HG03571 (cell line): ENCODE measurements around the gene ZC3H14.

Experiments used
- ATAC-seq: cut with Tn5 transposase; IDR thresholded peaks from one replicate; pipeline ENCODE4 v1.9.1; 2021; ENCODE audit not compliant: unreplicated experiment

ZC3H14 gene

GRCh38 chr14:88551094-88551870 lies 11.6 kb upstream of the ZC3H14 start:
- no peak for ATAC-seq

- ATAC-seq: no peak
Observed at GRCh38 chr14:88551980-88552431, 10.8 kb upstream of the ZC3H14 start.

- ATAC-seq: no peak
Observed at GRCh38 chr14:88552876-88553275, 10.0 kb upstream of the ZC3H14 start.

- ATAC-seq: no peak
Observed at GRCh38 chr14:88553886-88554456, 8.9 kb upstream of the ZC3H14 start.

- ATAC-seq: no peak
Observed at GRCh38 chr14:88554457-88555286, 8.2 kb upstream of the ZC3H14 start, which contains the start of gene PTPN21. TSS of gene PTPN21 (minus strand) at chr14:88555007. CDS start at chr14:88550417, 4,590 bp downstream.

GRCh38 chr14:88556581-88556980 lies 6.3 kb upstream of the ZC3H14 start:
- ATAC-seq: no peak

- ATAC-seq: no peak
Observed at GRCh38 chr14:88559852-88560251, 3.0 kb upstream of the ZC3H14 start.

- ATAC-seq: no peak
Observed at GRCh38 chr14:88562532-88562830, 356 bp upstream of the ZC3H14 start.

- ATAC-seq: no peak
Observed at GRCh38 chr14:88563845-88564244, 1.0 kb downstream of the ZC3H14 start.

GRCh38 chr14:88565427-88565826 lies 2.6 kb downstream of the ZC3H14 start:
- no peak for ATAC-seq

GRCh38 chr14:88568196-88568595 lies 5.4 kb downstream of the ZC3H14 start:
- no peak for ATAC-seq

GRCh38 chr14:88572117-88572516 lies 9.3 kb downstream of the ZC3H14 start:
- ATAC-seq: no peak

GRCh38 chr14:88576222-88576621 lies 13.4 kb downstream of the ZC3H14 start:
- ATAC-seq: no peak

- no peak for ATAC-seq
Observed at GRCh38 chr14:88584451-88584850, 21.6 kb downstream of the ZC3H14 start.

GRCh38 chr14:88588081-88588480 lies 25.2 kb downstream of the ZC3H14 start:
- no peak for ATAC-seq

- ATAC-seq: no peak
Observed at GRCh38 chr14:88590173-88590572, 27.3 kb downstream of the ZC3H14 start.

- no peak for ATAC-seq
Observed at GRCh38 chr14:88592031-88592430, 29.2 kb downstream of the ZC3H14 start.

GRCh38 chr14:88597038-88597437 lies 34.2 kb downstream of the ZC3H14 start:
- ATAC-seq: no peak

GRCh38 chr14:88597601-88598000 lies 34.8 kb downstream of the ZC3H14 start:
- ATAC-seq: no peak

- no peak for ATAC-seq
Observed at GRCh38 chr14:88598097-88598675, 35.3 kb downstream of the ZC3H14 start.

- no peak for ATAC-seq
Observed at GRCh38 chr14:88599326-88599725, 36.5 kb downstream of the ZC3H14 start.
